ENCODE results near the gene ZC3H12D.

ZC3H12D gene

GRCh38 chr6:149455031-149455732 lies 29.6 kb downstream of the ZC3H12D start:
- Histone ChIP-seq H3K4me1 (ENCODE audit: control extremely low read depth in 1 of 4, control insufficient read depth in 4 of 4, insufficient read depth in 4 of 4, low read length in 3 of 4) (peaks cover 0 to 26% (median 19%) of the 10 kb centered on the region in 4 experiments), H3K36me3 (ENCODE audit: control insufficient read depth in 4 of 4, insufficient read depth in 4 of 4, low read length in 3 of 4) (peaks cover 0 to 7% (median 2%) of the 10 kb centered on the region in 4 experiments), H3K27me3 (replicated peaks in 2 of 5; ENCODE audit: control insufficient read depth in 4 of 5, insufficient read depth in 5 of 5, low read length in 4 of 5) (peaks cover 0 to 47% (median 11%) of the 10 kb centered on the region in 5 experiments), H3K9me3 (ENCODE audit: control extremely low read depth in 1 of 5, control insufficient read depth in 4 of 5, insufficient read depth in 2 of 5, low read depth in 1 of 5, low read length in 4 of 5) (no peaks in the 10 kb centered on the region), H3K27ac (ENCODE audit: insufficient read depth in 1 of 2, low read depth in 1 of 2, low read length in 2 of 2, poor library complexity in 1 of 2, severe bottlenecking in 2 of 2) (no peak overlapping the region), H3K4me3 (ENCODE audit: control insufficient read depth in 1 of 7, extremely low read depth in 1 of 7, insufficient read depth in 4 of 7, low read depth in 2 of 7, low read length in 6 of 7) (no peak overlapping the region)
- POLR2A ChIA-PET: no interaction called here
- DNase-seq: no peak
- CTCF ChIA-PET: interaction anchor here (1.0 to 1.2 kb wide), 2 partner anchors 8 to 62 kb away, joined by 3 read pairs; no protein-coding TSS in a partner anchor
- WGBS (ENCODE audit: insufficient coverage): 90% methylated on average over 11 of the region's 11 CpGs

- Histone ChIP-seq H3K27me3 (replicated peaks in 2 of 5; ENCODE audit: control insufficient read depth in 4 of 5, insufficient read depth in 5 of 5, low read length in 4 of 5) (peaks cover 0 to 54% (median 14%) of the 10 kb centered on the region in 5 experiments), H3K9me3 (ENCODE audit: control extremely low read depth in 1 of 5, control insufficient read depth in 4 of 5, insufficient read depth in 2 of 5, low read depth in 1 of 5, low read length in 4 of 5) (no peaks in the 10 kb centered on the region), H3K27ac (ENCODE audit: insufficient read depth in 1 of 2, low read depth in 1 of 2, low read length in 2 of 2, poor library complexity in 1 of 2, severe bottlenecking in 2 of 2) (no peak overlapping the region), H3K36me3 (ENCODE audit: control insufficient read depth in 4 of 4, insufficient read depth in 4 of 4, low read length in 3 of 4) (peaks cover 0 to 7% (median 2%) of the 10 kb centered on the region in 4 experiments), H3K4me3 (ENCODE audit: control insufficient read depth in 1 of 7, extremely low read depth in 1 of 7, insufficient read depth in 4 of 7, low read depth in 2 of 7, low read length in 6 of 7) (peak overlapping the region in 2 of 7 experiments; percentile 11 to 48), H3K4me1 (ENCODE audit: control extremely low read depth in 1 of 4, control insufficient read depth in 4 of 4, insufficient read depth in 4 of 4, low read length in 3 of 4) (peaks cover 0 to 27% (median 19%) of the 10 kb centered on the region in 4 experiments)
- DNase-seq: peak; percentile 45 to 56 (median 56)
- CTCF ChIA-PET: interaction anchor here (1.0 to 1.5 kb wide), 4 partner anchors 9 to 426 kb away, joined by 3 to 5 read pairs (median 3); no protein-coding TSS in a partner anchor
- POLR2A ChIA-PET: interaction anchor here (1.0 kb wide), 1 partner anchor 10 kb away, joined by 3 read pairs; no protein-coding TSS in a partner anchor
- WGBS (ENCODE audit: insufficient coverage): 14% methylated on average over 13 of the region's 15 CpGs
Observed at GRCh38 chr6:149454346-149454848, 30.4 kb downstream of the ZC3H12D start.

- Histone ChIP-seq H3K36me3 (ENCODE audit: control insufficient read depth in 4 of 4, insufficient read depth in 4 of 4, low read length in 3 of 4) (peaks cover 0 to 4% (median 2%) of the 10 kb centered on the region in 4 experiments), H3K9me3 (ENCODE audit: control extremely low read depth in 1 of 5, control insufficient read depth in 4 of 5, insufficient read depth in 2 of 5, low read depth in 1 of 5, low read length in 4 of 5) (no peaks in the 10 kb centered on the region), H3K4me1 (ENCODE audit: control extremely low read depth in 1 of 4, control insufficient read depth in 4 of 4, insufficient read depth in 4 of 4, low read length in 3 of 4) (peaks cover 0 to 27% (median 19%) of the 10 kb centered on the region in 4 experiments), H3K4me3 (ENCODE audit: control insufficient read depth in 1 of 7, extremely low read depth in 1 of 7, insufficient read depth in 4 of 7, low read depth in 2 of 7, low read length in 6 of 7) (peak overlapping the region in 2 of 7 experiments; percentile 11 to 48), H3K27me3 (replicated peaks in 2 of 5; ENCODE audit: control insufficient read depth in 4 of 5, insufficient read depth in 5 of 5, low read length in 4 of 5) (peaks cover 0 to 57% (median 14%) of the 10 kb centered on the region in 5 experiments), H3K27ac (ENCODE audit: insufficient read depth in 1 of 2, low read depth in 1 of 2, low read length in 2 of 2, poor library complexity in 1 of 2, severe bottlenecking in 2 of 2) (no peak overlapping the region)
- no peak for DNase-seq
- WGBS (ENCODE audit: insufficient coverage): no CpG with 5 or more reads among the region's 6 CpGs
- POLR2A ChIA-PET: interaction anchor here (0.7 to 1.0 kb wide), 2 partner anchors 11 to 28 kb away, joined by 3 read pairs; no protein-coding TSS in a partner anchor
- CTCF ChIA-PET: interaction anchor here (0.9 to 1.5 kb wide), 4 partner anchors 10 to 425 kb away, joined by 3 to 5 read pairs (median 3); no protein-coding TSS in a partner anchor
Observed at GRCh38 chr6:149453597-149454345, 31.0 kb downstream of the ZC3H12D start.

GRCh38 chr6:149452037-149452939 lies 32.5 kb downstream of the ZC3H12D start:
- WGBS (ENCODE audit: insufficient coverage): 97% methylated on average over 11 of the region's 13 CpGs
- Histone ChIP-seq H3K27me3 (replicated peaks in 2 of 5; ENCODE audit: control insufficient read depth in 4 of 5, insufficient read depth in 5 of 5, low read length in 4 of 5) (peaks cover 0 to 60% (median 14%) of the 10 kb centered on the region in 5 experiments), H3K4me3 (ENCODE audit: control insufficient read depth in 1 of 7, extremely low read depth in 1 of 7, insufficient read depth in 4 of 7, low read depth in 2 of 7, low read length in 6 of 7) (no peak overlapping the region), H3K36me3 (ENCODE audit: control insufficient read depth in 4 of 4, insufficient read depth in 4 of 4, low read length in 3 of 4) (peaks cover 0 to 4% (median 2%) of the 10 kb centered on the region in 4 experiments), H3K4me1 (ENCODE audit: control extremely low read depth in 1 of 4, control insufficient read depth in 4 of 4, insufficient read depth in 4 of 4, low read length in 3 of 4) (peaks cover 0 to 27% (median 19%) of the 10 kb centered on the region in 4 experiments), H3K27ac (ENCODE audit: insufficient read depth in 1 of 2, low read depth in 1 of 2, low read length in 2 of 2, poor library complexity in 1 of 2, severe bottlenecking in 2 of 2) (no peak overlapping the region), H3K9me3 (ENCODE audit: control extremely low read depth in 1 of 5, control insufficient read depth in 4 of 5, insufficient read depth in 2 of 5, low read depth in 1 of 5, low read length in 4 of 5) (no peaks in the 10 kb centered on the region)
- POLR2A ChIA-PET: no interaction called here
- CTCF ChIA-PET: interaction anchor here (1.8 kb wide), 1 partner anchor 11 kb away, joined by 7 read pairs; no protein-coding TSS in a partner anchor
- DNase-seq: no peak

- Histone ChIP-seq H3K27ac (ENCODE audit: insufficient read depth in 1 of 2, low read depth in 1 of 2, low read length in 2 of 2, poor library complexity in 1 of 2, severe bottlenecking in 2 of 2) (no peak overlapping the region), H3K9me3 (ENCODE audit: control extremely low read depth in 1 of 5, control insufficient read depth in 4 of 5, insufficient read depth in 2 of 5, low read depth in 1 of 5, low read length in 4 of 5) (no peaks in the 10 kb centered on the region), H3K36me3 (ENCODE audit: control insufficient read depth in 4 of 4, insufficient read depth in 4 of 4, low read length in 3 of 4) (peaks cover 0 to 4% (median 2%) of the 10 kb centered on the region in 4 experiments), H3K4me3 (ENCODE audit: control insufficient read depth in 1 of 7, extremely low read depth in 1 of 7, insufficient read depth in 4 of 7, low read depth in 2 of 7, low read length in 6 of 7) (peak overlapping the region in 5 of 7 experiments; percentile 35 to 70 (median 63)), H3K27me3 (replicated peaks in 2 of 5; ENCODE audit: control insufficient read depth in 4 of 5, insufficient read depth in 5 of 5, low read length in 4 of 5) (peaks cover 0 to 61% (median 14%) of the 10 kb centered on the region in 5 experiments), H3K4me1 (ENCODE audit: control extremely low read depth in 1 of 4, control insufficient read depth in 4 of 4, insufficient read depth in 4 of 4, low read length in 3 of 4) (peaks cover 0 to 27% (median 19%) of the 10 kb centered on the region in 4 experiments)
- DNase-seq: peak in 2 of 3 donors; percentile 42 to 59
- ChIA-PET CTCF (interaction anchor here (0.9 to 1.8 kb wide), 2 partner anchors 10 to 39 kb away, joined by 3 to 7 read pairs; no protein-coding TSS in a partner anchor), POLR2A (no interaction called here)
- WGBS (ENCODE audit: insufficient coverage): 50% methylated on average over 41 of the region's 47 CpGs
Observed at GRCh38 chr6:149451376-149452036, 33.3 kb downstream of the ZC3H12D start.
